Muscle of arm (tissue), 12 donors: Measurements from ENCODE around the gene HMX1. TPM values are rescaled to one million over a fixed set of nuclear protein-coding genes. Genes with fewer than 3 reads are reported as not detected.

Experiments used
- DNase-seq: peaks from one replicate; pipeline ENCODE4 v3.0.0-alpha.2; 2013
- polyA plus RNA-seq, 12 donors: library from polyadenylated mRNA; unstranded; fragments of 120-200 nt; gene quantifications; one replicate each; pipeline ENCODE4 v1.2.1, GENCODE V29; 2013; ENCODE audit not compliant: insufficient read length in 12 of 12

Gene HMX1
- polyA plus RNA-seq, 12 donors, result 0.08 to 0.19 (median 0.09) TPM; not detected in 7

- no peak for DNase-seq
Measured at GRCh38 chr4:8842614-8843013, 29.0 kb downstream of the HMX1 start.

- DNase-seq, result no peak
Measured at GRCh38 chr4:8841678-8842268, 29.9 kb downstream of the HMX1 start.

GRCh38 chr4:8840816-8841455, 30.7 kb downstream of the HMX1 start:
- no peak for DNase-seq

GRCh38 chr4:8840006-8840793, 31.4 kb downstream of the HMX1 start:
- no peak for DNase-seq

- no peak for DNase-seq
Measured at GRCh38 chr4:8838961-8839431, 32.6 kb downstream of the HMX1 start.

- no peak for DNase-seq
Measured at GRCh38 chr4:8838296-8838960, 33.2 kb downstream of the HMX1 start.

GRCh38 chr4:8837181-8837841, 34.3 kb downstream of the HMX1 start:
- no peak for DNase-seq

GRCh38 chr4:8836664-8837171, 34.9 kb downstream of the HMX1 start:
- DNase-seq, result no peak

GRCh38 chr4:8835521-8836365, 35.9 kb downstream of the HMX1 start:
- DNase-seq, result no peak

GRCh38 chr4:8834681-8835220, 36.9 kb downstream of the HMX1 start:
- no peak for DNase-seq

GRCh38 chr4:8832113-8832915, 39.3 kb downstream of the HMX1 start:
- DNase-seq, result peak; percentile 51

GRCh38 chr4:8831221-8832112, 40.2 kb downstream of the HMX1 start:
- no peak for DNase-seq

- no peak for DNase-seq
Measured at GRCh38 chr4:8830611-8831200, 40.9 kb downstream of the HMX1 start.

- DNase-seq, result no peak
Measured at GRCh38 chr4:8830056-8830455, 41.6 kb downstream of the HMX1 start.

GRCh38 chr4:8829584-8829983, 42.1 kb downstream of the HMX1 start:
- no peak for DNase-seq

- no peak for DNase-seq
Measured at GRCh38 chr4:8828869-8829268, 42.8 kb downstream of the HMX1 start.

GRCh38 chr4:8821151-8821950, 50.3 kb downstream of the HMX1 start:
- no peak for DNase-seq
